NT2/D1 (cell line): Measurements from ENCODE around the gene PCYT2.

ENCODE experiments used
- YY1 ChIP-seq: IDR thresholded peaks from 2 replicates; pipeline ENCODE4 v1.6.1; 2011; ENCODE audit not compliant: insufficient read length, insufficient read depth
- ZNF274 ChIP-seq: IDR thresholded peaks from 2 replicates; pipeline ENCODE4 v1.6.1; 2011; ENCODE audit warnings: mild to moderate bottlenecking, low read depth, low read length

DNA sequence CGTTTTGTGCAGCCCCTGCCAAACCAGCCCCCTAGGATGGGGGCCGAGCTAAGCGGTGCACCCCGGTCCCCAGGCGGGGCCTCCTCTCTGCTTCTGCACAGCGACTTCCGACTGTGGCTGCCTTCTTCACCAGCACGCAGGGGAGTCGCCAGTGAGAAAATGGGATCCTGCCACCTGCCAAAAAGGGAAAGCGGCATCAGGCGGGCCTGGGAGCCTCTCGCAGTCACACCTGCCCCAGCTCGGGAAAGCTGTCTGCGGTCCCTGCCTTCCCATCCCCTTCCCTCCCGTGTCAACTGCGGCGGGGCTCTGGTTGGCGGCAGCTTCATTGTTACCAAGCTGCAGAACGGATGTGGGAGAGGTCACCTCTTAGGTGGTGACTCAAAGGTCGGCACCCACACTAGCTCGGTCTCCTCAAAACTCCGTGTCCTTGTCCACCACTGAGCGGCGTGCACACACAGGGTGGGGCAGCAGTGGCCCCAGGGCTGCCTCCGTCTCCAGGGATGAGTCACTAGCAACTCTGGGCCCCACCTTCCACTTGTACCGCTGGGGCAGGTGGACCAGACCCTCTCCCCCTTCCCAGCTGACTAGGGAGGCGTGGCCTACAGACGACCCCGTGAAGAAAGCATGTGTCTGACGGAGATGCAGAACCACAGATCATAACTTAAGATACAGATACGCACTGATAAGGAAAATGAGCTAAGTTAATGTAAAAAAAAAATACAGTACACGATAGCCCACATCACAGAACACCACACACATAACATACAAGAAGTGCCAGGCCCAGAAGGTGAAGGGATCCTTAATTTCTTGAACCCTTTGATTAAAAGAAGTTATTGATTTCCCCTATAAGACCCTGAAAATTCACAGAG is 1.5 kb upstream of the PCYT2 start:
- no peak for TF ChIP-seq YY1
- TF ChIP-seq ZNF274, result no peak
